AG04450 (cell line): ENCODE results near the gene KRT85. TPM values are rescaled to one million over a fixed set of nuclear protein-coding genes. Genes with fewer than 3 reads are reported as not detected.

ENCODE experiments used
- CTCF ChIA-PET: fragments of 300-600, 350-600 bp; formaldehyde crosslinking; extraction: SDS; loops from one replicate; lab custom pipeline; 2022; ENCODE audit warnings: antibody characterized with exemption, inconsistent platforms; lab: Charles Lee
- POLR2A ChIA-PET: fragments of 350-600 bp; formaldehyde crosslinking; extraction: SDS; loops from one replicate; lab custom pipeline; 2021; ENCODE audit warnings: antibody characterized with exemption, inconsistent platforms; lab: Yijun Ruan, JAX
- DNase-seq: peaks from one replicate; pipeline ENCODE4 v3.0.0-alpha.2; 2011; ENCODE audit warnings: low read depth, low spot score
- H3K27ac ChIP-seq: one replicate; pipeline ENCODE4 v1.5.1; 2012; ENCODE audit warnings: low read depth, low read length, control low read depth
- H3K27me3 ChIP-seq: one replicate; pipeline ENCODE4 v1.6.0; 2012; ENCODE audit warnings: low read length; ENCODE audit not compliant: control insufficient read depth, insufficient read depth
- H3K4me3 ChIP-seq: 2 replicates; pipeline ENCODE4 v1.5.1; 2011; ENCODE audit warnings: mild to moderate bottlenecking, low read depth, low read length, control low read depth
- H3K9me3 ChIP-seq: 2 replicates; pipeline ENCODE4 v1.5.1; 2012; ENCODE audit warnings: low read length; ENCODE audit not compliant: control insufficient read depth, insufficient read depth
- CTCF ChIP-seq: IDR thresholded peaks from 2 replicates; pipeline ENCODE4 v1.5.1; 2011; ENCODE audit warnings: low read depth, low read length, control low read depth, inconsistent platforms
- polyA plus RNA-seq: library from polyadenylated mRNA; depleted of rRNA; stranded (reverse); fragments of >200 nt; gene quantifications from 2 replicates; pipeline ENCODE4 v1.2.3, GENCODE V29; 2011

Gene KRT85
- polyA plus RNA-seq, 1 experiment = not detected

GRCh38 chr12:52321418-52321817 lies 45.9 kb downstream of the KRT85 start:
- peaks cover 57% of the 10 kb centered on the region for H3K27me3 ChIP-seq
- DNase-seq = no peak
- no peak overlapping the region for H3K4me3 ChIP-seq
- TF ChIP-seq CTCF = no peak
- ChIA-PET POLR2A (no interaction called here), CTCF (interaction anchor here (0.8 to 2.4 kb wide), 3 partner anchors 15 to 164 kb away, joined by 5 to 8 read pairs (median 7); no protein-coding TSS in a partner anchor)
- H3K27ac ChIP-seq = no peak overlapping the region
- no peaks in the 10 kb centered on the region for H3K9me3 ChIP-seq

- no peak for DNase-seq
- Histone ChIP-seq H3K9me3 (no peaks in the 10 kb centered on the region), H3K27ac (no peak within 1 kb of the TSS), H3K4me3 (no peak within 1 kb of the TSS), H3K27me3 (peaks cover 57% of the 10 kb centered on the region)
- CTCF ChIA-PET = interaction anchor here (0.8 to 2.4 kb wide), 3 partner anchors 14 to 164 kb away, joined by 5 to 8 read pairs (median 7); no protein-coding TSS in a partner anchor
- POLR2A ChIA-PET = no interaction called here
- TF ChIP-seq CTCF = no peak
Measured at GRCh38 chr12:52320784-52321400, 46.4 kb downstream of the KRT85 start, which contains the start of gene KRT83. Gene KRT83 (minus strand): TSS chr12:52321398. CDS start chr12:52321335, 63 bp downstream.

GRCh38 chr12:52319097-52319496 lies 48.2 kb downstream of the KRT85 start:
- Histone ChIP-seq H3K9me3 (no peaks in the 10 kb centered on the region), H3K27ac (no peak overlapping the region), H3K27me3 (peaks cover 69% of the 10 kb centered on the region), H3K4me3 (no peak overlapping the region)
- TF ChIP-seq CTCF = no peak
- DNase-seq = no peak
- CTCF ChIA-PET = interaction anchor here (0.6 to 1.9 kb wide), 6 partner anchors 9 to 163 kb away, joined by 3 to 14 read pairs (median 4); no protein-coding TSS in a partner anchor
- POLR2A ChIA-PET = no interaction called here

- no peak for TF ChIP-seq CTCF
- H3K27me3 ChIP-seq = peaks cover 75% of the 10 kb centered on the region
- H3K9me3 ChIP-seq = no peaks in the 10 kb centered on the region
- no peak overlapping the region for H3K4me3 ChIP-seq
- DNase-seq = no peak
- no peak overlapping the region for H3K27ac ChIP-seq
- ChIA-PET POLR2A (no interaction called here), CTCF (interaction anchor here (0.6 to 1.9 kb wide), 5 partner anchors 9 to 662 kb away, joined by 3 to 14 read pairs (median 3); no protein-coding TSS in a partner anchor)
Measured at GRCh38 chr12:52318241-52318990, 48.9 kb downstream of the KRT85 start.
